Neuronal stem cell (in vitro differentiated cells): Measurements from ENCODE around the gene GPI.
"Not testable (repeated sequence)": the region's sequence is repeated elsewhere in the genome, so short reads cannot be mapped to it uniquely, and the experiment has no call there.

Source experiments
- DNase-seq: peaks from one replicate; pipeline ENCODE4 v3.0.0-alpha.2; 2013; ENCODE audit warnings: low spot score
- H2AFZ ChIP-seq: one replicate; pipeline ENCODE4 v1.6.1; 2013; ENCODE audit warnings: mild to moderate bottlenecking, low read length, inconsistent platforms
- H2AK5ac ChIP-seq: 2 replicates; pipeline ENCODE4 v1.6.1; 2013; ENCODE audit warnings: low read depth, mild to moderate bottlenecking, inconsistent platforms, low read length, moderate library complexity, mixed read lengths
- H2BK120ac ChIP-seq: 2 replicates; pipeline ENCODE4 v1.6.1; 2013; ENCODE audit warnings: low read depth, mild to moderate bottlenecking, inconsistent platforms, low read length, moderate library complexity, mixed read lengths
- H2BK12ac ChIP-seq: one replicate; pipeline ENCODE4 v1.6.1; 2013; ENCODE audit warnings: low read length, inconsistent platforms
- H2BK15ac ChIP-seq: 2 replicates; pipeline ENCODE4 v1.6.1; 2013; ENCODE audit warnings: mild to moderate bottlenecking, low read length, inconsistent platforms, mixed read lengths
- H2BK5ac ChIP-seq: one replicate; pipeline ENCODE4 v1.6.1; 2013; ENCODE audit warnings: inconsistent platforms, mild to moderate bottlenecking, low read length, moderate library complexity
- H3K14ac ChIP-seq: one replicate; pipeline ENCODE4 v1.6.1; 2013; ENCODE audit warnings: low read length, inconsistent platforms
- H3K18ac ChIP-seq: 2 replicates; pipeline ENCODE4 v1.6.1; 2013; ENCODE audit warnings: low read length, inconsistent platforms
- H3K23ac ChIP-seq: 2 replicates; pipeline ENCODE4 v1.6.1; 2013; ENCODE audit warnings: low read depth, mild to moderate bottlenecking, mixed read lengths, low read length, inconsistent platforms; ENCODE audit not compliant: poor library complexity
- H3K27ac ChIP-seq: replicated peaks from 3 replicates; pipeline ENCODE4 v1.5.1; 2013; ENCODE audit warnings: low read length, inconsistent platforms
- H3K27me3 ChIP-seq, 3 experiments: 2 replicates each; pipeline ENCODE4 v1.6.1; 2013; ENCODE audit warnings: low read length in 3 of 3, mild to moderate bottlenecking in 2 of 3, inconsistent platforms in 1 of 3, low read depth in 1 of 3, mixed read lengths in 1 of 3, moderate library complexity in 1 of 3; ENCODE audit not compliant: control insufficient read depth in 3 of 3, insufficient read depth in 3 of 3
- H3K36me3 ChIP-seq, 2 donors: replicated peaks in 1 of 2; 2 replicates each; pipeline ENCODE4 v1.6.1; 2013; ENCODE audit warnings: low read length in 2 of 2; ENCODE audit not compliant: control insufficient read depth in 2 of 2, insufficient read depth in 2 of 2
- H3K4ac ChIP-seq: 2 replicates; pipeline ENCODE4 v1.6.1; 2013; ENCODE audit warnings: inconsistent platforms, mild to moderate bottlenecking, low read length, moderate library complexity
- H3K4me1 ChIP-seq, 2 donors: 1 replicate in 1 of 2; 2 replicates in 1 of 2; pipeline ENCODE4 v1.6.1; 2013; ENCODE audit warnings: low read length in 2 of 2, low read depth in 1 of 2; ENCODE audit not compliant: control insufficient read depth in 2 of 2, insufficient read depth in 1 of 2
- H3K4me2 ChIP-seq: one replicate; pipeline ENCODE4 v1.6.1; 2013; ENCODE audit warnings: mild to moderate bottlenecking, low read length, inconsistent platforms; ENCODE audit not compliant: insufficient read depth, poor library complexity, severe bottlenecking
- H3K4me3 ChIP-seq, 2 donors: 2 replicates each; pipeline ENCODE4 v1.5.1; 2013; ENCODE audit warnings: low read length in 2 of 2, mild to moderate bottlenecking in 2 of 2, inconsistent platforms in 1 of 2, moderate library complexity in 1 of 2
- H3K79me1 ChIP-seq: one replicate; pipeline ENCODE4 v1.6.1; 2013; ENCODE audit warnings: low read depth, mild to moderate bottlenecking, inconsistent platforms, low read length, moderate library complexity
- H3K9ac ChIP-seq: one replicate; pipeline ENCODE4 v1.6.1; 2013; ENCODE audit warnings: mild to moderate bottlenecking, low read depth, low read length, inconsistent platforms; ENCODE audit not compliant: poor library complexity
- H3K9me3 ChIP-seq, 2 donors: replicated peaks in 1 of 2; 2 replicates each; pipeline versions ENCODE3 to v1.6.1; 2013; ENCODE audit warnings: low read length in 2 of 2, mild to moderate bottlenecking in 2 of 2, inconsistent platforms in 1 of 2, low read depth in 1 of 2, mixed read lengths in 1 of 2, moderate library complexity in 1 of 2; ENCODE audit not compliant: control insufficient read depth in 2 of 2, insufficient read depth in 1 of 2
- H4K8ac ChIP-seq: one replicate; pipeline ENCODE4 v1.6.1; 2013; ENCODE audit warnings: low read depth, mild to moderate bottlenecking, inconsistent platforms, low read length, moderate library complexity
- H4K91ac ChIP-seq: one replicate; pipeline ENCODE4 v1.6.1; 2013; ENCODE audit warnings: low read length, low read depth, mild to moderate bottlenecking, inconsistent platforms; ENCODE audit not compliant: poor library complexity
- WGBS, 2 donors: extraction: QIAGEN DNeasy Blood & Tissue Kit; methylation state at CpG; one replicate each; pipeline ENCODE4 v1.1.7; 2013; ENCODE audit warnings: missing lambda C conversion rate in 2 of 2, mixed read lengths in 1 of 2; ENCODE audit not compliant: insufficient read length in 2 of 2, insufficient replicate concordance in 1 of 2; ENCODE audit errors: extremely low coverage in 2 of 2; 5-methylcytosine and 5-hydroxymethylcytosine counted together

Gene GPI

GRCh38 chr19:34366738-34367623 is 2.0 kb downstream of the GPI start:
- Histone ChIP-seq H3K36me3 (peaks cover 28 to 50% of the 10 kb centered on the region in 2 donors), H2AFZ (no peak overlapping the region), H3K4me3 (no peak overlapping the region), H2BK12ac (no peak overlapping the region), H2AK5ac (no peak overlapping the region), H3K4me1 (peaks cover 4 to 8% of the 10 kb centered on the region in 2 donors), H2BK5ac (no peak overlapping the region), H3K27me3 (peaks cover 0 to 3% (median 0%) of the 10 kb centered on the region in 3 experiments), H3K23ac (no peak overlapping the region), H3K4me2 (no peak overlapping the region), H3K27ac (no peak overlapping the region), H3K9ac (no peak overlapping the region), H3K18ac (no peak overlapping the region), H3K79me1 (peaks cover 7% of the 10 kb centered on the region), H4K91ac (no peak overlapping the region), H2BK120ac (no peak overlapping the region), H3K14ac (no peak overlapping the region), H4K8ac (no peak overlapping the region), H3K4ac (no peak overlapping the region), H3K9me3 (no peaks in the 10 kb centered on the region), H2BK15ac (no peak overlapping the region)
- DNase-seq: no peak
- WGBS, 2 donors: no CpG with 5 or more reads among the region's 10 CpGs

- Histone ChIP-seq H3K79me1 (peaks cover 9% of the 10 kb centered on the region), H2BK12ac (no peak overlapping the region), H2AK5ac (no peak overlapping the region), H3K4ac (no peak overlapping the region), H3K18ac (no peak overlapping the region), H4K91ac (no peak overlapping the region), H3K9me3 (no peaks in the 10 kb centered on the region), H3K4me2 (no peak overlapping the region), H3K36me3 (peaks cover 28 to 56% of the 10 kb centered on the region in 2 donors), H3K27me3 (peaks cover 0 to 3% (median 0%) of the 10 kb centered on the region in 3 experiments), H2BK120ac (no peak overlapping the region), H2BK5ac (no peak overlapping the region), H4K8ac (no peak overlapping the region), H3K27ac (no peak overlapping the region), H3K14ac (no peak overlapping the region), H3K23ac (no peak overlapping the region), H2BK15ac (no peak overlapping the region), H3K9ac (no peak overlapping the region), H3K4me1 (peaks cover 4 to 8% of the 10 kb centered on the region in 2 donors), H3K4me3 (no peak overlapping the region), H2AFZ (no peak overlapping the region)
- no CpG with 5 or more reads among the region's 8 CpGs for WGBS, 2 donors
- no peak for DNase-seq
Observed at GRCh38 chr19:34367624-34367957, 2.6 kb downstream of the GPI start.

GRCh38 chr19:34368338-34368737 is 3.3 kb downstream of the GPI start:
- Histone ChIP-seq H3K9me3 (no peaks in the 10 kb centered on the region), H2BK120ac (no peak overlapping the region), H2BK12ac (no peak overlapping the region), H2AK5ac (no peak overlapping the region), H4K91ac (no peak overlapping the region), H3K36me3 (peaks cover 28 to 56% of the 10 kb centered on the region in 2 donors), H2BK15ac (no peak overlapping the region), H3K23ac (no peak overlapping the region), H2AFZ (no peak overlapping the region), H2BK5ac (no peak overlapping the region), H3K79me1 (peaks cover 9% of the 10 kb centered on the region), H3K18ac (no peak overlapping the region), H3K4me1 (peaks cover 4 to 8% of the 10 kb centered on the region in 2 donors), H3K4me3 (no peak overlapping the region), H3K9ac (no peak overlapping the region), H4K8ac (no peak overlapping the region), H3K4ac (no peak overlapping the region), H3K14ac (no peak overlapping the region), H3K27me3 (peaks cover 0 to 3% (median 0%) of the 10 kb centered on the region in 3 experiments), H3K4me2 (no peak overlapping the region), H3K27ac (no peak overlapping the region)
- no CpG with 5 or more reads among the region's 10 CpGs for WGBS, 2 donors
- DNase-seq: no peak

- not testable (repeated sequence) for H4K91ac ChIP-seq, H2BK12ac ChIP-seq, H3K14ac ChIP-seq, H2AK5ac ChIP-seq, H2AFZ ChIP-seq, H3K4ac ChIP-seq, H3K27me3 ChIP-seq, H3K4me3 ChIP-seq, H3K4me1 ChIP-seq, H3K79me1 ChIP-seq, H2BK120ac ChIP-seq, H2BK15ac ChIP-seq, H3K27ac ChIP-seq, H3K23ac ChIP-seq, DNase-seq, H3K4me2 ChIP-seq, H4K8ac ChIP-seq, H3K18ac ChIP-seq, H2BK5ac ChIP-seq, H3K9me3 ChIP-seq, H3K9ac ChIP-seq
- H3K36me3 ChIP-seq: peaks cover 31 to 57% of the 10 kb centered on the region in 2 donors
- WGBS, 2 donors: no CpG with 5 or more reads among the region's 10 CpGs
Observed at GRCh38 chr19:34369166-34369565, 4.2 kb downstream of the GPI start.
